NCI-H2029 (cell line): ENCODE data around the gene GNA12.
"Not testable (repeated sequence)": the region's sequence is repeated elsewhere in the genome, so short reads cannot be mapped to it uniquely, and the experiment has no call there.

Experiments used
- DNase-seq: peaks from one replicate; lab custom pipeline; 2025; lab: John Stamatoyannopoulos, UW

GNA12 gene

GRCh38 chr7:2710901-2711551, 133.1 kb downstream of the GNA12 start:
- DNase-seq = no peak

DNA sequence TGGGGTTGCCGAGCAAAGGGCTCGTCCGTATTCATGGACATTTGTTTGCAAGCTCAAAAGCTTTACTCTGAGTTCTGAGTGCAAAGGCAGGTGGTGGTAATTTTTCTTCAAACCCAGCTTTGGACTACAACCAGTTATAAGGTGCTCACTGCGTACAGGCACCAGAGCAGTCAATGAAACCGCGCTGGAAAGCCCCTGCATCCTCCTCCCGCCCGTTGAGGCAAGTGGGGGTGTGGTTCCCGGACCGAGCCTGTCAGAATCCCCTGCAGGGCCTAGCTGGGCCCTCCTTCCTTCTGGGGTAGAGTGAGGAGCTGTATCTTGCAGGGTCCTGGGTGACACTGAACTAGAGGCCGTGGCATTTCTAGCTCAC, 133.8 kb downstream of the GNA12 start:
- no peak for DNase-seq

DNA sequence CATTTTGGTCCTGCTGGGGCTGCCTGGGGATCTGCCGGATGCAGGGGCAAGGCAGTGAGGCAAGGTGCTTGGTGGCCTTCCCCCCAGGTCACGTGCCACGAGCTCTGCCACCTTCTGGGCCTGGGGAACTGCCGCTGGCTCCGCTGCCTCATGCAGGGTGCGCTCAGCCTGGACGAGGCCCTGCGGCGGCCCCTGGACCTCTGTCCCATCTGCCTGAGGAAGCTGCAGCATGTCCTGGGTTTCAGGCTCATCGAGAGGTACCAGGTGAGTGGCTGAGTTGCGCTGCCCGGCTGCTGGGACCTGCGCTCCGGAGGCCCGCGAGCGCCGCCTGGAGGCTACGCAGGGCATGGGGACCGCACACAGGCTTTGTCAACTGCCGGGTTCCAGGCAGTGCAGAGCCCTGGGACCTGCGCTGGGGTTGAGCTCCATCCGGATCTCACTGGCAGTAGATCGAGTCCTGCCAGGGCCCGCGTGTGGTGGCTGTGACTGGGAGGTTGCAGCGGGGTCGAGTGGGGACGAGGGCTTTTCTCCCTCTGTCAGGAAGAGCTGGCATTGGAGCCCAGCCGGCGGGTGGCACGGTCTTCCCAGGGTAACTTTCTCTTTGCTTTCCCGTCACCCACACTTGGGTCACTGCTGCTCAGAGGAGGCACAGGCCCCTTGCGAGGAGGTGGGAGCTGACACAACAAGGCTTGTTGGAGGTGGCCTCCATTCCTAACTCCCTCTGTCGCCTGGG, 134.4 kb downstream of the GNA12 start:
- peak; percentile 67 for DNase-seq

GRCh38 chr7:2708547-2709310, 135.4 kb downstream of the GNA12 start:
- DNase-seq = no peak

GRCh38 chr7:2708041-2708440, 136.1 kb downstream of the GNA12 start:
- no peak for DNase-seq

GRCh38 chr7:2707481-2707880, 136.6 kb downstream of the GNA12 start:
- DNase-seq = no peak

- DNase-seq = no peak
These were observed 137.4 kb downstream of the GNA12 start for GRCh38 chr7:2706685-2707126.

DNA sequence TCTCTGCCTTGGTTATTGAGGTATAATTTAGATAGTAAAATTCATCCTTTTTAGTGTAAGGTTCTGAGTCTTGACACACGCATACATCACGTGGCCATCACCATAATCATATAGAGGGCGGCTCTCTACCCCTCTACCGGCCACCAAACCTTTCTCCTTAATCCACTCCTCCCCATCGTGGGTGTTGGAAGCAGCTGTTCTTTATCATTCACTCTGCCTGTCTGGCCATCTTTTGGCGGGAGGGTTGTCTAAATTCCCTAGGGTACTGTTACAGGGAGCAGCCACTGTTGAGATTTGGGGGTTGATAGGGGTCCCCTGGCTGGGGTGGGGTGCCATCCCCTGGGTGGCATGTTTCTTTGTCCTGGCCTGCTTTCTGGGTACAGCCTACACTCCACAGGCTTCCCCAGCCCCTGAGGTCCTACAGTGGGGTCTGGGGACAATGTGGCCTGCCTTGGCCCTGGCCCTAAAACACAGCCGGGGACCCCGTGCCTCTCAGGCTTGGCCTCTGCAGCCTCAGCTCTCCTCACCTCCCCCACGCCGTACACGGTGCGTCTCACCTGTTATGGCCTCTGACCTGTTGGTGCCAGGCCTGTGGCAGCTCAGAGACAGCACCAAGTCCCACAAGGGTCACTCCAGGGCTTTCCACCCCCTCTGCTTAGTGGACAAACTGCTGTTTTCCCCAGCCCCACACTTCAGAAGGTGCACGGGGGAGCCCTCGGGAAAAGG, 138.6 kb downstream of the GNA12 start:
- DNase-seq = no peak

- DNase-seq = no peak
These were observed 141.5 kb downstream of the GNA12 start for GRCh38 chr7:2702594-2702957.

- DNase-seq = no peak
These were observed 142.1 kb downstream of the GNA12 start for GRCh38 chr7:2701832-2702593.

DNA sequence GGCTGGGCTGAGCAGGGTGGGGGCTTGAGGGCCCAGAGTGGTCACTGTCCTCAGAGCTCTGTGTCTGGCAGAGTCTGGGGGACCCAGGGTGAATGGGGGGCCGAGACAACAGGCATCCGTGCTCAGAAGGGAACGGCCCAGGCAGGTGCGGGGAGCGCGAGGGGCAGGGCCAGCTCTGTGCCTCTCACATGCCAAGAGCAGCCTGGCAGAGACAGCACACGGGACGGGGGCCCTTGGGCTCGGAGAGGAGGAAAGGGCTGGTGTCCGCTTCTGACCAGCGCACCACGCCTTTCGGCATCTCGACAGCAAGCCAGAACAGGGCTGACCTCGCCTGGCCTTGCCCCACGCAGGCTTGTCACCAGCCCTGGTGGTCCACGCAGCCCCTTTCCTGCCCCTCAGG, 142.7 kb downstream of the GNA12 start:
- DNase-seq = no peak

DNA sequence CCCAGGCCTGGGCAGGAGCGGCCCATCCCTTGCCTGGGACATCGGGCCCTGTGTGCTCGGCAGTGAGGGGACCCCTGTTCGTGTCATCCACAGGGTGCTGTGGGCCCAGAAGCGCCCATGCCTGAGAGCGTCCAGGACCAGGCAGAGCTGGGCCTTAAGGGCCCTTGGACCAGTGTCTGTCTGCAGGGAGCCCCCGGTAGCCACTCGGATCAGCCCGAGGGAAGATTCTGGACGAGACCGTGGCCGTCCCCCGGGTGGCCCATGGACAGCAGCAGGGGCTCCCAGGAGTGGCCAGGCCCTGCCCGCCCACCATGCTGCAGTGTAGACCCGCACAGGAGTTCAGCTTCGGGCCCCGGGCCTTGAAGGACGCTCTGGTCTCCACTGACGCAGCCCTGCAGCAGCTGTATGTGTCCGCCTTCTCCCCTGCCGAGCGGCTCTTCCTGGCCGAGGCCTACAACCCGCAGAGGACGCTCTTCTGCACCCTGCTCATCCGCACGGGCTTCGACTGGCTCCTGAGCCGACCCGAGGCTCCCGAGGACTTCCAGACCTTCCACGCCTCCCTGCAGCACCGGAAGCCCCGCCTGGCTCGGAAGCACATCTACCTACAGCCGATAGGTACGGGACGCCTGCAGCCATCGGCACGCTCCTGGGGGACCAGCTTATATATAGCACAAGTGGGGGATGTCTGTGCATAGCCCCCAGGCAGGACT, 143.8 kb downstream of the GNA12 start:
- no peak for DNase-seq

DNA sequence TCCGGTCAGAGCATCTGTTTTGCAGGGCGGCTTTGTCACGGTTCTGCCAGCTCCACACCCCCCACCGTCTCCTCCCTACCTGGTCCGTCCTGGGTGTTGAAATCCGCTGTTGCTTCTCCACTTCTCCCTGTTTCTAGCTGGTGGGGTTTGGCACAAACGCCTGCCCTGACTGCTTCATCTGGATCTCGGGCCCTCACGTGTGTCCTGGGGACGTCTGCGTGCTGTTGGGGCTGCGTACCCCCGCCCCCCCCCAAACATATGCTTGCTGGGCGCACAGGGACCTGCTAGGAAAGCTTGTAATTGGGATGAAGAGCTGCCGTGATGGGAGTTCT, 144.9 kb downstream of the GNA12 start:
- DNase-seq = no peak

- peak; percentile 70 for DNase-seq
These were observed 145.4 kb downstream of the GNA12 start for GRCh38 chr7:2698581-2699288.

DNA sequence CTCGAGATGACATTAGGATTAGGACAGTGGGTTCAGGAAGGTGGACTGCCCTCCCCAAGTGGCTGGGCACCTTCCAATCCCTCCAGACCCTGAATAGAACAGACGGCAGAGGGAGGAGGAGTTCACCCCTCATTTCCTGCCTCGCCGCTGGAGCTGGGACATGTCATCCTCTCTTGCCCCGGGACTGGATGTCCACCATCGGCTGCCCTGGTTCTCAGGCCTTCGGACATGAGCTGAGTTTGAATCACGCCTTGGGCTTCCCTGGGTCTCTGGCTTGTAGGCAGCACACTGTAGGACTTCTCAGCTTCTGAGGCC, 150.0 kb downstream of the GNA12 start:
- not testable (repeated sequence) for DNase-seq

DNA sequence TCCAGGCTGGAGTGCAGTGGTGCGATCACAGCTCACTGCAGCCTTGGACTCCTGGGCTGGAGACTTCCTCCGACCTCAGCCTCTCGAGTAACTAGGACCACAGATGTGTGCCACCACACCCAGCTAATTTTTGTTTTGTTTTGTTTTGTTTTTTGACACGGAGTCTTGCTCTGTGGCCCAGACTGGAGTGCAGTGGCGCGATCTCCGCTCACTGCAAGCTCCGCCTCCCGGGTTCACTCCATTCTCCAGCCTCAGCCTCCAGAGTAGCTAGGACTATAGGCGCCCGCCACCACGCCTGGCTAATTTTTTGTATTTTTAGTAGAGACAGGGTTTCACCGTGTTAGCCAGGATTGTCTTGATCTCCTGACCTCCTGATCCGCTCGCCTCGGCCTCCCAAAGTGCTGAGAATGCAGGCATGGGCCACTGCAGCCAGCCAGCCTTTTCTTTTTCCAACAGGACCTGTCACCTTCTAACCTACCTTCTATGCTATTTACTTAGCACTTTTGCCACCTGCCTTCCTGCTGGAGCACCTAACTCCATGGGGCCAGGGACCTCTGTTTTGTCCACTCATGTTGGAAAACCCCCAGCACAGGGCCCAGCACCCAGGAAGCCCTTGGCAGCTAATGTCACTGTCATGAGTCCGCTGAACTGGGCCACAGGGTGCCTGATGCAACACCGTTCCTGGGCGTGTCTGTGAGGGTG, 150.5 kb downstream of the GNA12 start:
- peak; percentile 22 for DNase-seq

GRCh38 chr7:2692543-2692942, 151.6 kb downstream of the GNA12 start:
- no peak for DNase-seq

DNA sequence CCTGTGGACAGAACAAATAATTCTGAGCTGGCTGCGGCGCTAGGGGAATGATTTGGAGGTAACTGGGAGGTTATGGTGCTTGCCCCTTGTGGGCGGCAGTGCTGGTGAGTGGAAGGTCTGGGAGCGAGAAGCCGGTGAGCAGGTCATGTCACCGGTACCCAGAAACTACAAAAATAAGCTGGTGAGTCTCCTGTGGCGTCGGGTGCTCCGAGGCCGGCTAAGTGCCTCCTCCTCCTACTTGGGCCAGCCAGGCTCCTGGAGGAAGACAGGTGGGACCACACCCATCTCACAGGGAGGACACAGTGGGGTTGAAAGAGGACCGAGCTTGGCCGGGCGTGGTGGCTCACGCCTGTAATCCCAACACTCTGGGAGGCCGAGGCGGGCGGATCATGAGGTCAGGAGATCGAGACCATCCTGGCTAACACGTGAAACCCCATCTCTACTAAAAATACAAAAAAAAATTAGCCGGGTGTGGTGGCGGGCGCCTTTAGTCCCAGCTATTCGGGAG, 152.1 kb downstream of the GNA12 start:
- not testable (repeated sequence) for DNase-seq

GRCh38 chr7:2691011-2691707, 152.9 kb downstream of the GNA12 start:
- DNase-seq = no peak
